Umbilical cord (tissue), 2 donors: ENCODE data around the gene ZSCAN22. TPM values are rescaled to one million over a fixed set of nuclear protein-coding genes. Genes with fewer than 3 reads are reported as not detected.
"Not testable (repeated sequence)": the region's sequence is repeated elsewhere in the genome, so short reads cannot be mapped to it uniquely, and the experiment has no call there.

Source experiments
- DNase-seq: peaks from one replicate; pipeline ENCODE4 v3.0.0-alpha.2; 2015; ENCODE audit warnings: low spot score
- total RNA-seq: library from RNA; depleted of rRNA; stranded (reverse); fragments of >200 nt; gene quantifications from one replicate; pipeline ENCODE4 v1.2.3, GENCODE V29; 2014; ENCODE audit warnings: low replicate concordance; ENCODE audit not compliant: insufficient read depth

ZSCAN22 gene
- total RNA-seq, 1 donor from 2014 or later = 2.9 TPM

DNA sequence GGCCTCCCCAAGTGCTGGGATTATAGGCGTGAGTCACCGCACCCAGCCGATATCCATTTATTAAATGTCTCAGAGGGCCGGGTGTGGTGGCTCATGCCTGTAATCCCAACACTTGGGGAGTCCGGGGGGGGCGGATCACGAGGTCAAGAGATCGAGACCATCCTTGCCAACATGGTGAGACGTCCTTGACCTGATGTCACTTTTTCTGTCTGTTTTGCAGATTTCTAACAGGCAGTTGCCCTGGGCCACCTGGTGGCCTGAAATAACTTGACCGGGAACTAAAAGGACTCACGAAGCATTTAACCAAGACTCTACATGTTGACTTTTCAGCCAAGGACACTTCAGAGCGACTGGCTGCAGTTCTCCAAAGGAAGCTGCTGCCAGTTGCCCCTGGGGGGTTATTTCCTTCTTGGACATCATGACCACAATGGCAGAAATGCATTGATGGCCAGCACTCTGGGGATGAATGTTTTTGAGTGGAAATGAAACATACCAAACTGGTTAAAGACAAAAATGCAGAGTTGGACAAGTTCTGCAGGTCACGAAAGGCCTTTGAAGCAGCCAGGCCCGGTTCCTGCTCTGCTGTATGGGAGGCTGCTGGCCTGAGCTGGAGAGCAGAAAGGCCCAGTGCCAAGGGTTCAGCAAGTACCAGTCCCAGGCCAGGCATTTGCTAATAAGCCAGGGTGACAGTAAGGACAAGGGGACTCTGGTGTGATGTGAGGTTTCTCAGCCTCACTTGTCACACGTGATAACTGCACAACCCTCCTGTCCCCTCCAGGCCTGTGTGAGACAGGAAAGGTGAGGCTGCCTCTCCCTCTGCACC is 45.7 kb downstream of the ZSCAN22 start:
- DNase-seq = no peak

GRCh38 chr19:58374200-58374599 is 47.4 kb downstream of the ZSCAN22 start:
- DNase-seq = no peak

DNA sequence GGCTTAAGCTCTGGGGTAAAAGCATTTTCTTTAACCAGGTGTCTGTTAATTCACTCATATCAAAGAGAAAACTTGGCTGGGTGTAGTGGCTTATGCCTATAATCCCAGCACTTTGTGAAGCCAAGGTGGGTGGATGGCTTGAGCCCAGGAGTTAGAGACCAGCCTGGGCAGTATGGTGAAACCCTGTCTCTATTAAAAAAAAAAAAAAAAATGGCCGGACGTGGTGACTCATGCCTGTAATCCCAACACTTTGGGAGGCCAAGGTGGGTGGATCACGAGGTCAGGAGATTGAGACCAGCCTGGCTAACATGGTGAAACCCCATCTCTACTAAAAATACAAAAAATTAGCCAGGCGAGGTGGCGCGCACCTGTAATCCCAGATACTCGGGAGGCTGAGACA is 49.9 kb downstream of the ZSCAN22 start:
- not testable (repeated sequence) for DNase-seq

- DNase-seq = no peak
Measured at GRCh38 chr19:58379246-58379645, 52.5 kb downstream of the ZSCAN22 start.

- DNase-seq = no peak
Measured at GRCh38 chr19:58380037-58380661, 53.4 kb downstream of the ZSCAN22 start.

GRCh38 chr19:58380662-58381459 is 54.1 kb downstream of the ZSCAN22 start, which contains the start of gene ZNF837:
Gene ZNF837, minus strand, starts transcription at chr19:58381030. Its CDS starts 11,698 bp downstream, at chr19:58369332.
- peak; percentile 100 for DNase-seq

DNA sequence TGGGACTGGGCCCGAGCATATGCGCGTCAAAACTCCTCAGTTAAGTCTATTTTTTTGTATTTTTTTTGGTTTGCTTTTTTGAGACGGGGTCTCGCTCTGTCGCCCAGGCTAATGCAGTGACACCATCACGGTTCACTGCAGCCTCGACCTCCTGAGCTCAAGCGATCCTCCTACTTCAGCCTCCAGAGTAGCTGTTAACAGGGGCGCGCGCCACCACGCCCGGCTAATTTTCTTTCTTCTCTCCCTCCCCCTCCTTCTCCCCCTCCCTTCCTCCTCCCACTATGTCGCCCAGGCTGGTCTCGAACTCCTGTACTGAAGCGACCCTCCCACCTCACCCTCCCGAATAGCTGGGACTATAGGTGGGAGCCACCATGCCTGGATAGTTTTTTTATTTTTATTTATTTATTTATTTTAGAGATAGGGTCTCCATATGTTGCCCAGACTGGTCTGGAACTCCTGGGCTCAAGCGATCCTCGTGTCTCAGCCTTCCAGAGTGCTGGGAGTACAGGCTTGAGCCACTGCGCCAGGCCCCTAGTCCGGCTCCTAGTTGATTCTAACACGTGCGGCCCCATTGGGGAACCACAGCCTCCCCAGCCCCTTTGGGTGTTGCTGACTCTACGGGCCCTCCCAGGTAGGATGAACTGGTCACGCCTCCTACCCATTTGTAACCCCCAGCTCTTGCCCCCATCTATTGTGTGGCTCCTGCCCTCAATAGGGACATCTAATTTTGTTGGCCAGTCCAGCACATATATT is 54.8 kb downstream of the ZSCAN22 start:
- DNase-seq = no peak

DNA sequence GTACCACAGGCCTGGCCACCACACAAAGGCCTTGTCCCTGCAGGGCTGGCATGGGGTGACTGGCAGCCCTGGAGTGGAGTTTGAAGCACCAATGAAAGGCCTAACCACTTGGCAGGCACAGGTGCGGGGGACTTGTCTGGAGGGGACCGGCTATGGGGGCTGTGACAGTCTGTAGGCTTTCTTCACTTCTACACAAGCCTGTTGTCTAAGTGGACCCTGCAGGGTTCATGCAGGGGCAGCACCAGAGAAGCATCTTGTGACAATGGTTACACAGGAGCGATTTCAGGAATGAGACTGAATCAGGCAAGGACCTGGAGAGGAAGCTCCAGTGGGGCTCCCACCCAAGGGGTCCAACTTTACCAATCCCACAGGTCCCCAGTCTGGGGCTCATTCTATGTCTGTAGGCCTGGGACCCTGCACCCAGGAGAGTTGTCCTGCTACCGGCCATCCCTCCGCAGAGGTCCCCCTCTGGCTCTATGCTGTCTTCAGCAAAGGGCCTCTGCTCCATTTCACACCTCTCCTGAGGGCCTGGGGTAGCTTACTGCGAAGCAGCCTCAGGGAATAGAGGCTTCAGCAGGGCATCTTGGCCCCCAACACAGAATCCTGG is 56.3 kb downstream of the ZSCAN22 start:
- no peak for DNase-seq

DNA sequence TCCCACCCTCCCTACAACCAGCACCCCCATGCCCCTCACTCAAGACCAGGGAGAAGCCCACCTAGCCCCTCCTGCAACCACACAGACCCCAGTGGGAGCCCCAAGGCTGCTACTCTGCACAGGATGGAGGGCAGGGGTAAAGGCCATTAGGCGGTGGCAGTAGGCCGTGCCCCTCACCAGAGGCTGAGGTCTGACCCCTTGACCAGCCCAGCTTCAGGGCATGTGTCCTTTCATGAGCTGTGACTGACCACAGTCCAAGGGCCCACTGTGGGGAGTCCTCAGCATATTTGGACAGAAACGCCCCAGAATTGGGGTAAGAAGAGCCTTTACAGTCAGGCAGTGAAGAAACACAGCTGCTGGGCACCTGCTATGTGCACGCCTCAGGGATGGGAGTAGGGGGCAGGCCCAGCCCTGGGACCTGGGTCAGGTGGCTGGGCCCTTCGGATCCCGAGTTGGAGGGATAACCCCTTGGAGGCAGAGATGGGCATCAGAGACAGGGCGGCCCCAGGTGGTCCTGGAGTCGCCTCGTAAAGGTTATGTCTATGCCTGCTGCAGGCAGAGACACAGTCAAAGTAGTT is 58.6 kb downstream of the ZSCAN22 start:
- DNase-seq = no peak

DNA sequence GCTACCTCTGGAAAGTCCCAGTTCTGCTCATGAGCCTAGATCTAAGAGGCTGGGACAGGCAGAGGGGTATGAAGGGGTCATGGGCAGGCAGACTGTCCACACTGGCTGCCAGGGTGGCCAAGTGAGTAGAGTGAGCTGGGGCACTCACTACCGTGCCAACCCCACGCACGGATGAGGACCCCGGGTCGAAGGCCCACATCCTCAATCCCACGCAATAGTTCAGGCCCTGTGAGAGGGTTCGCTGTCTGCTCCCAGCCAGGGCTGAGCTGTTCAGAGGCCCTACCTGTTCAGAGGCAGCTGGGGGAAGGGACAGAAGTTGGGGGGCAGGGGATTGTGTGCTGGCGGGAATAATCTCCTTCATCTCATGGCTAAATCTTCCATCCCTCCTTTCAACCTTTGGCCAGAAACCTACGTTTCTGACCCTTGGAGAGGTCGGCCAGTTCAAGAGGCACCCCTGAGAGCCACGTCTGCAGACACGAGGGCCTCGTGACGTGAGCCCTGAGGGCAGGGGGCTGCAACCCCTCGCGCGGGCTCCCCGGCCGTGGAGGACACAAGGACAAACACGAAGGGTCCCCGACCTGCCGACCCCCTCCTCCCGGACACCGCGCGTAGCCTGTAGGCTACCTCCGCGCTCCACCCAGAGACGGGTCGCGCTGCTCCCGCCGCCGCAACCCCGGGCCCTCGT is 59.2 kb downstream of the ZSCAN22 start:
- DNase-seq = no peak

- DNase-seq = peak; percentile 99
Measured at GRCh38 chr19:58386576-58387337, 60.0 kb downstream of the ZSCAN22 start, which contains the start of gene RPS5. Gene RPS5, plus strand, starts transcription at chr19:58387269. Its CDS starts 869 bp downstream, at chr19:58388138.

DNA sequence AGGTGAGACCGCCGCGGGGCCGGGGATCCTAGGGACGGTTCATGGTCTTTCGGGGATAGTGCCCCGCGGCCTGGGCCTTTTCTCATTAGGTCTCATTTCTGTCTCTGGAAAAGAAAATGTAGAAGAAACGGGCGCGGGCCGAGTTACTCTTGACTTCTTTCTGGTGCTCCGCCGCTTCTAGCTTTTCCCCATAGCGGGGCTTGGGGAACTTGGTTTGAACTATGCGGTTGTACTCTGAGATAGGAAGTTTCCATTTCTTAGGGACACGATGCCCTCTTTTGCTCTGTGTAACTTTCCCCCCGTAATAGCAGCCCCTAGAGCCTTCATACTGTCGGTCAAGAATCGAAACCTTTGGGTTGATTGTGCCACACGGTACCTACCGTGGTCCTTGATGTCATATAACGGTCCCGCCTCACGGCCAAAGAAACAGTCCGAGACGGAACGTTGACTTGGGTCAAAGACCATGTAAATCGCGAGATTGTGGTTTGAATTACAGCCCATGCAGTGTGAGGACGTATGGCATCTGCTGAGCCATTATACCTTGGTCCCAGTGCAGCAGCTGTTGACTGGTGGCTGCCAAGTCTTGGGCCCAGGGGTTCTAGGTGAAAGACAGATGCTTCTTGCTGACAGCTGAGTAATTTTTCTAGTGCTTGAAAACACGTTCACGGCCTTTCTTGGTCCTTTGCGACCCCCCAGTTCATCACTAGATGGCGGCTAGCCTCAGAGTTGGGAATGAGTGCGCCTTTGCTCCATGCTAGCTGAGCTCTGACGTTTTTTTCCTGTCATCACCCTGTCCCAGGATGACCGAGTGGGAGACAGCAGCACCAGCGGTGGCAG is 60.8 kb downstream of the ZSCAN22 start:
- DNase-seq = no peak

- DNase-seq = no peak
Measured at GRCh38 chr19:58388175-58388526, 61.4 kb downstream of the ZSCAN22 start.

Other genes with a start within 250 kb of the ZSCAN22 start
- 46.2 TPM for gene ZSCAN18, start 228.8 kb upstream of the ZSCAN22 start, total RNA-seq
- gene ZNF329, start 176.2 kb upstream of the ZSCAN22 start, total RNA-seq = 11.8 TPM
- gene ZNF274, start 143.9 kb upstream of the ZSCAN22 start, total RNA-seq = 14.7 TPM
- gene ZNF544, start 98.1 kb upstream of the ZSCAN22 start, total RNA-seq = 29.6 TPM
- 5.3 TPM for gene ZNF8, start 48.0 kb upstream of the ZSCAN22 start, total RNA-seq
- gene ERVK3-1, start 21.6 kb upstream of the ZSCAN22 start, total RNA-seq = 43.3 TPM
- gene A1BG, start 26.5 kb downstream of the ZSCAN22 start, total RNA-seq = 4.1 TPM
- gene ZNF497, start 35.8 kb downstream of the ZSCAN22 start, total RNA-seq = 1.7 TPM
- 3.4 TPM for gene ZNF837, start 54.0 kb downstream of the ZSCAN22 start, total RNA-seq
- 1,414 TPM for gene RPS5, start 60.3 kb downstream of the ZSCAN22 start, total RNA-seq
- gene RNF225, start 68.7 kb downstream of the ZSCAN22 start, total RNA-seq = 0.72 TPM
- gene ZNF584, start 81.7 kb downstream of the ZSCAN22 start, total RNA-seq = 6.0 TPM
- 24.8 TPM for gene ZNF132, start 113.2 kb downstream of the ZSCAN22 start, total RNA-seq
- gene ZNF324B, start 124.6 kb downstream of the ZSCAN22 start, total RNA-seq = 16.4 TPM
- 16.1 TPM for gene ZNF324, start 140.1 kb downstream of the ZSCAN22 start, total RNA-seq
- 7.0 TPM for gene ZNF446, start 149.4 kb downstream of the ZSCAN22 start, total RNA-seq
- gene SLC27A5, start 185.0 kb downstream of the ZSCAN22 start, total RNA-seq = 7.2 TPM
- gene ZBTB45, start 192.8 kb downstream of the ZSCAN22 start, total RNA-seq = 1.2 TPM
- 150 TPM for gene TRIM28, start 217.1 kb downstream of the ZSCAN22 start, total RNA-seq
- 92.5 TPM for gene CHMP2A, start 228.1 kb downstream of the ZSCAN22 start, total RNA-seq
- 32.7 TPM for gene UBE2M, start 231.6 kb downstream of the ZSCAN22 start, total RNA-seq
- 11.1 TPM for gene MZF1, start 246.3 kb downstream of the ZSCAN22 start, total RNA-seq